Heart left ventricle (tissue), 13 donors: ENCODE results near the gene NFKBIL1.

Experiments
- POLR2A ChIP-seq, 2 donors: fragments of 450-650 bp; IDR thresholded peaks; one replicate each; pipeline ENCODE4 v1.6.1; 2017; ENCODE audit warnings: antibody characterized with exemption in 2 of 2, mild to moderate bottlenecking in 2 of 2, moderate library complexity in 2 of 2
- TF ChIP-seq, protein P1 (sequence below), 12 donors: fragments of 200-600 bp; sonication (generic) in 4 of 12; IDR thresholded peaks; one replicate each; pipeline versions ENCODE4 v1.5.0 to v1.8.0; 2018 to 2022; ENCODE audit warnings: antibody characterized with exemption in 12 of 12, mild to moderate bottlenecking in 5 of 12
- donor health status: ischemic (EF 13 %, LVEDD 7.1; RV severe dilation, severe dysfunction).
- donor health status: DM: no; HTN: yes; CAD: no.
- donor health status: DM: no; HTN: no; CAD: no.
- donor health status: ischemic (EF 25% LVEDD 6.9; RV normal size, moderate dysfunction).
- donor health status: ischemic (EF 25% LVEDD 5.7; RV mildly dilated, moderate dysfunction).
- donor health status: ischemic (EF 35%, LVEDD 5.7; RV mildly dilated, moderate dysfunction).
- donor health status: nonischemic (EF 11% LVEDD 7.7; RV severe dilation, severe dysfunction).
- donor health status: DM: yes; HTN: yes; CAD: no.
- donor health status: PGD.
- donor health status: ischemic (EF 29% LVEDD 5.4; RV normal size, mild dysfunction).
- donor health status: nonischemic (EF 23%, LVEDD 6.1; RV moderate dilation, normal function).

DNA sequence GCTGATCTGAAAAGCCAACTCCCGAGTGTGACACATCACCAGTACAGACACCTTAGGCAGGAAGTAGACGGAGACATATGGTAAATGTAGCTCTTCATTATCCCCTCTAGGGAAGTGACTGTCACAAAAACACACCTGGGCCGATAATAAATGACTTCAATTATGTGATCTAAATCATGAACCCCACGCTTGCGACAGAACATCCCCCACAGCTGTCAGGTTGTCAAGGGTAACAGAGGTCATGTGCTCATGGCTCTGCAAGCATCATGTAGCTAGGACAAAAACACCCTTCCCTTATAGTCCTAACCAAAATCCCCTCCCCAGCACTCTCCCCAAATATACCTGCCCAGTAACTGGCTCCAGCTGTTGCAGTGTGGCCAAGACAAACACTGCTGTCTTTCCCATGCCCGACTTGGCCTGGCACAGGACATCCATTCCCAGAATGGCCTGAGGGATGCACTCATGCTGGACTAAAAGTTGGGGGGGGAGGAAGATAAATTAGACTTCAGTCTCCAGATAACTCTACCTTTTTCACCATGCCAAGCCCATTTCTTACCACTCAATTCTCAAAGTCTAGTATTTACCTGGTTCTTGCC, 8.5 kb upstream of the NFKBIL1 start:
- TF ChIP-seq, protein P1, sequence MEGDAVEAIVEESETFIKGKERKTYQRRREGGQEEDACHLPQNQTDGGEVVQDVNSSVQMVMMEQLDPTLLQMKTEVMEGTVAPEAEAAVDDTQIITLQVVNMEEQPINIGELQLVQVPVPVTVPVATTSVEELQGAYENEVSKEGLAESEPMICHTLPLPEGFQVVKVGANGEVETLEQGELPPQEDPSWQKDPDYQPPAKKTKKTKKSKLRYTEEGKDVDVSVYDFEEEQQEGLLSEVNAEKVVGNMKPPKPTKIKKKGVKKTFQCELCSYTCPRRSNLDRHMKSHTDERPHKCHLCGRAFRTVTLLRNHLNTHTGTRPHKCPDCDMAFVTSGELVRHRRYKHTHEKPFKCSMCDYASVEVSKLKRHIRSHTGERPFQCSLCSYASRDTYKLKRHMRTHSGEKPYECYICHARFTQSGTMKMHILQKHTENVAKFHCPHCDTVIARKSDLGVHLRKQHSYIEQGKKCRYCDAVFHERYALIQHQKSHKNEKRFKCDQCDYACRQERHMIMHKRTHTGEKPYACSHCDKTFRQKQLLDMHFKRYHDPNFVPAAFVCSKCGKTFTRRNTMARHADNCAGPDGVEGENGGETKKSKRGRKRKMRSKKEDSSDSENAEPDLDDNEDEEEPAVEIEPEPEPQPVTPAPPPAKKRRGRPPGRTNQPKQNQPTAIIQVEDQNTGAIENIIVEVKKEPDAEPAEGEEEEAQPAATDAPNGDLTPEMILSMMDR (IDR thresholded peaks at IDR 0.05): no peak
- no peak for TF ChIP-seq POLR2A (IDR thresholded peaks at IDR 0.05)
